ENCODE measurements around the gene DUSP9. TPM values are rescaled to one million over a fixed set of nuclear protein-coding genes. Genes with fewer than 3 reads are reported as not detected.
"Not testable (repeated sequence)": the region's sequence is repeated elsewhere in the genome, so short reads cannot be mapped to it uniquely, and the experiment has no call there.

DUSP9 gene
- polyA plus RNA-seq, 1 donor: 0.15 TPM

GRCh38 chrX:153690466-153690865 lies 43.5 kb downstream of the DUSP9 start:
- DNase-seq (ENCODE audit: low read depth): no peak

GRCh38 chrX:153691032-153691827 lies 44.2 kb downstream of the DUSP9 start:
- DNase-seq (ENCODE audit: low read depth): not testable (repeated sequence)

GRCh38 chrX:153692003-153692402 lies 45.0 kb downstream of the DUSP9 start:
- DNase-seq (ENCODE audit: low read depth): no peak

DNA sequence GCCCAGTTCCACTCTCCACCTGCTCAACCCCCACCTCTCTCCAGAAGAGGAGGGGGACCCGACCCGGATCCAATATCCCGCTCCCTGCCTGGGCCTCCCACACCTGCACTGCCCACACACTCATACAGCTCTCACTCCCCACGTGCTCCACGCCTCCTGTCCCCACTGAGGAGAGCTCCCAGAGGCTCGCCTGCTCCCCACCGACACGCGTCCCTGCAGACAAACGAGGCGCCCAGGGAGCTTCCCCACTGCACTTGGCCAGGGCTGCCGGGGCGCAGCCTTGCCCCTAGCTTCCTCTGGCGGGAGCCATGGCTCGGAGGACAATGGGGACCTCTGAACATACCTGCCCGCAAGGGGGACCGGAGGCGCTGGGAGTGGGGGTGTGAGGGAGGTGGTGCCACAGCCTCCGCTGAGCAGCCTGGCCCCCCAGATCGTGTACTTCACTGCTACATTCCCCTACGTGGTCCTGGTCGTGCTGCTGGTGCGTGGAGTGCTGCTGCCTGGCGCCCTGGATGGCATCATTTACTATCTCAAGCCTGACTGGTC lies 45.7 kb downstream of the DUSP9 start:
- no peak for DNase-seq (ENCODE audit: low read depth)

GRCh38 chrX:153693216-153694086 lies 46.4 kb downstream of the DUSP9 start:
- DNase-seq (ENCODE audit: low read depth): no peak

GRCh38 chrX:153694256-153694655 lies 47.3 kb downstream of the DUSP9 start:
- not testable (repeated sequence) for DNase-seq (ENCODE audit: low read depth)

DNA sequence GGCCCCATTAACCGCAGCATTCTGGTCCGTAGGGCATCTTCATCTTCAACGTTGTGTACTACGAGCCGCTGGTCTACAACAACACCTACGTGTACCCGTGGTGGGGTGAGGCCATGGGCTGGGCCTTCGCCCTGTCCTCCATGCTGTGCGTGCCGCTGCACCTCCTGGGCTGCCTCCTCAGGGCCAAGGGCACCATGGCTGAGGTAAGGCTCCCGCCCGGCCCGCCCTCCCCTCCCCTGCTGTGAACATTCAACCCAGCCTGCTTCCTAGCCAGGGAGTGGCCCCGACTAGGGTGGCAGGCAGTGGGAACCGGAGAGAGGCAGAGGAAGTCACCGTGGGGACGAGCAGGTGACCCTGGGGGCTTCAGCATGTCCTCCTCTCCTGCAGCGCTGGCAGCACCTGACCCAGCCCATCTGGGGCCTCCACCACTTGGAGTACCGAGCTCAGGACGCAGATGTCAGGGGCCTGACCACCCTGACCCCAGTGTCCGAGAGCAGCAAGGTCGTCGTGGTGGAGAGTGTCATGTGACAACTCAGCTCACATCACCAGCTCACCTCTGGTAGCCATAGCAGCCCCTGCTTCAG lies 47.8 kb downstream of the DUSP9 start:
- no peak for DNase-seq (ENCODE audit: low read depth)

- DNase-seq (ENCODE audit: low read depth): no peak
Observed at GRCh38 chrX:153696100-153696499, 49.1 kb downstream of the DUSP9 start.

DNA sequence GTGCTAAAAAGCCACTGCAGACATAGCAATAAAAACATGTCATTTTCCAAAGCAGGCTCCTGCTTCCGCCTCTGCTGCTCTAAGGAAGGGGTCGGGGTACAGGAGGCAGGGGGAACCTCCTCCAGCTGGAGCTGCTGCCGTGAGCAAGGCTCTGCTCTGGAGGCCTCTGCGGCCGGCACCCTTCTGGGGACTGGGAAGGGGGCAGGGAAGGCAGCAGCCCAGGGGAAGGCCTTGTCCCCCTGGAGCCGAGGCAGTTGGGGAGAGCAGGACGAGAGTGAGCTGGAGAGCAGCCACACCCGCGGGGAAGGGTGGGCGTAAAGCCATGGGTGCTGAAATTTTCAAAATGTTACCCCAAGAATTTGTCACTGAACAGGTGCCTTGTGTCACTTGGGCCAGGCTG lies 49.5 kb downstream of the DUSP9 start:
- DNase-seq (ENCODE audit: low read depth): not testable (repeated sequence)

- not testable (repeated sequence) for DNase-seq (ENCODE audit: low read depth)
Observed at GRCh38 chrX:153696986-153697722, 50.2 kb downstream of the DUSP9 start.

DNA sequence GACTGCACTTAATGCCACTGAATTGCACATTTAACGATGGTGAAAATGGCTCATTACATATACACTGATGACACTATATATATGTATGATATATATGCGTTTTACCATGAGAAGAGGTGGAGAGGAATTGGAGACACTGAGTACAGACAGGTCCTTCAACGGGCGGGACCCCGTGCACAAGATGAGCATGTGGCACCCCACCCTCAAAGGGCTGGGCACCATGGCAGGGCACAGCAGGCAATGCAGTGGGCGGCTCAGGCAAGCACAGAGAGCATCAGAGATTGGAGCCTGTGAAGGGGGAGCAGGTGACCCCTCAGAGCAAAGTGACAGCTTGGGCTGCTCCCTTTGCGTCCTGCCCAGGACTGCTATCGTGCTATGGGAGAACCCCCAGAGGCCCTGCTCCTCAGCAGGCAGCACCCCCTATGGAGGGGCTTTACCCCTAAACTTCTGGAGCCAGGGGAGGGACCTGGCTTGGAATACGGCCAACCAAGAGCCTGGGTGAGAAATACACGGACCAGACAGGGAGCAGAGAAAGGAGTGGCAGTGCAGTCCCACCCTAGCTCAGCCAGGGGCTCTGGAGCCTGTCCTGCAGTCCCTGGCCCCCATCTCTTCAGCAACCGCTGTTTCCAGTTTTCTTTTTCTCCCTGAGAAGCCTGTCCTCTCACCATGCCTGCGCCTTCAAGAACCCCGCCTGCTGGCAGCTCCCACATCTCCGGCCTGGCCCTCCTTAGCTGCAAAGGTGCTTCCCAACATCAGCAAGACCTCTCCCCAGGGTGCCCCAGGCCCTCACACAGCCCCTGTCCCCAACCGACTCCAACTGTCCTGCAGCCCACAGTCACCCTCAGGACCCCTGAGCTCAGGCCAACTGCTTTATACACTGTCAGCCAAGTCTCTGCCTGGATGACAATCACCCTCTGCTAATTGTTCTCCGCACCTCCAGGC lies 51.2 kb downstream of the DUSP9 start:
- no peak for DNase-seq (ENCODE audit: low read depth)

DNA sequence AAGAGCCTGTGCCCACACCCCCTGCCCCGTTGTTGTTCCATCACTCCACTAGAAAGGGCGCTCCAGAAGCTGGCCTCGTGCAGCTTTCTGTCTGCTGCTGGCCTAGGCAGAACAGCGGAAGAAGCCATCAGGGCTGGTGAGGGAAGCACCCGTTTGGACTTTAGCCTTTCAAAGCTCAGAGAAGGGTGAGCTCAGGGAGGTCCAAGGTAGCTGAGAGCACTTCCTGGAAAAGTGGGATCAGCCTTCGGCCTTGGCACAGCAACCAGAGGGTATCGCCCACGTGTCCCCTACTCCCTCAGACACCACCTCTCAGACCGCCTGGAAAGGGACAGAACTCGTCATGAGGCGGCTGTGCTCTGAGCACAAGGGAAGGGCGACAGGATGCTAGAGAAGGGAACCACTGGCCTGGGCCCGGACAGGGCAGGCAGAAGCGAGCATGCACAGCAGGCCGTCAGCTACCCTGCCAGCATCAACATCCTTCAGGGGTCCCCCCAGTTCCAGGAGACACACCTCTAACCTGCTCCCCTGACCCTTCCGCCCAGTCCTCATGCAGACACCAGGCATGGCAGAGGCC lies 52.3 kb downstream of the DUSP9 start:
- DNase-seq (ENCODE audit: low read depth): not testable (repeated sequence)

- DNase-seq (ENCODE audit: low read depth): not testable (repeated sequence)
Observed at GRCh38 chrX:153699784-153700371, 52.9 kb downstream of the DUSP9 start.

DNA sequence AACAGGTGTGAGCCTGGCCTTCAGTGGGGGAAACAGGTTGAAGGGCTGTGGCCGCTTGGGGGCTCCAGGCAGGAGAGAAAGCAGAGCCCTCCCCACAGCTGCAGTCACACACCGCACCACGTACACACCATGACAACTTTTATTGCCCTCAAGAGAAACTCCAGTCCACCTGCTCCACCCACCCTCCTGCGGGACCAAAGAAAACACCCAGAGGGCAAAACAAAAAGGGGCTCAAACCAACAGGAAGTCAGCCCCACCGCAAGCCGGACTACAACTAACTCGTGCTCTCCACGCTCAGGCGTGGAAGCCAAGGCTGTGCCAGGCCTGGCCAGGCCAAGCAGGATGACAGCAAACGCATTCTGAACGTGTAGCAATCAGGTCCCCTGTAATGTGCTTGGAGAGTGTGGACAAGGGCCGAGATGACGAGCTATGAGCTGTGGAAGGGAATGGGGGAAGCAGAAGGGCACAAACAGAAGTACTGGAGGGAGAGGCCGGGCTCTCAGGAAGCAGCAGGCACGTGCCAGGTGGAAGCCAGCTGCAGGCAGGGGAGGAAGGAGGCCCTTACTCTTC lies 53.5 kb downstream of the DUSP9 start:
- no peak for DNase-seq (ENCODE audit: low read depth)

Other genes with a start within 250 kb of the DUSP9 start
- gene PNMA6E, start 245.9 kb upstream of the DUSP9 start, polyA plus RNA-seq (ENCODE audit: insufficient read length): not detected
- 0.90 TPM for gene ZFP92, start 235.7 kb upstream of the DUSP9 start, polyA plus RNA-seq (ENCODE audit: insufficient read length)
- 0.20 TPM for gene TREX2, start 201.1 kb upstream of the DUSP9 start, polyA plus RNA-seq (ENCODE audit: insufficient read length)
- gene HAUS7, start 176.6 kb upstream of the DUSP9 start, polyA plus RNA-seq (ENCODE audit: insufficient read length): 20.8 TPM
- gene BGN, start 152.2 kb upstream of the DUSP9 start, polyA plus RNA-seq (ENCODE audit: insufficient read length): 95.3 TPM
- gene ATP2B3, start 129.6 kb upstream of the DUSP9 start, polyA plus RNA-seq (ENCODE audit: insufficient read length): 0.80 TPM
- 15.6 TPM for gene CCNQ, start 48.1 kb upstream of the DUSP9 start, polyA plus RNA-seq (ENCODE audit: insufficient read length)
- 6.2 TPM for gene PNCK, start 26.6 kb downstream of the DUSP9 start, polyA plus RNA-seq (ENCODE audit: insufficient read length)
- gene SLC6A8, start 40.7 kb downstream of the DUSP9 start, polyA plus RNA-seq (ENCODE audit: insufficient read length): 40.6 TPM
- 74.1 TPM for gene BCAP31, start 77.2 kb downstream of the DUSP9 start, polyA plus RNA-seq (ENCODE audit: insufficient read length)
- 10.3 TPM for gene ABCD1, start 77.7 kb downstream of the DUSP9 start, polyA plus RNA-seq (ENCODE audit: insufficient read length)
- gene PLXNB3, start 117.0 kb downstream of the DUSP9 start, polyA plus RNA-seq (ENCODE audit: insufficient read length): 2.3 TPM
- 299 TPM for gene SRPK3, start 133.8 kb downstream of the DUSP9 start, polyA plus RNA-seq (ENCODE audit: insufficient read length)
- gene IDH3G, start 147.2 kb downstream of the DUSP9 start, polyA plus RNA-seq (ENCODE audit: insufficient read length): 49.6 TPM
- 115 TPM for gene SSR4, start 147.5 kb downstream of the DUSP9 start, polyA plus RNA-seq (ENCODE audit: insufficient read length)
- 2.4 TPM for gene PDZD4, start 183.3 kb downstream of the DUSP9 start, polyA plus RNA-seq (ENCODE audit: insufficient read length)
- 1.9 TPM for gene L1CAM, start 239.0 kb downstream of the DUSP9 start, polyA plus RNA-seq (ENCODE audit: insufficient read length)

Measured in forelimb muscle (tissue), 1 donor.